A549 (cell line): Measurements from ENCODE around the gene FAM13A. TPM values are rescaled to one million over a fixed set of nuclear protein-coding genes. Genes with fewer than 3 reads are reported as not detected.

Source experiments
- ATAC-seq, 2 experiments: fragments of 200-7000 bp in 1 of 2; fragments of >200 bp in 1 of 2; cut with Nextera tagmentation in 1 of 2; cut with Tn5 transposase in 1 of 2; 3 replicates each; pipeline versions ENCODE4 v1.8.0 to v1.9.1; 2018 to 2020; ENCODE audit warnings: mild to moderate bottlenecking in 1 of 2, moderate library complexity in 1 of 2
- CTCF ChIA-PET: fragments of 300-600 bp; sonication (Branson Sonifier 250); formaldehyde crosslinking; extraction: SDS; loops from one replicate; lab custom pipeline; 2021; ENCODE audit warnings: antibody characterized with exemption, inconsistent platforms; lab: Yijun Ruan, JAX
- POLR2A ChIA-PET: fragments of 350-600 bp; formaldehyde crosslinking; extraction: SDS; loops from one replicate; lab custom pipeline; 2021; ENCODE audit warnings: antibody characterized with exemption, inconsistent platforms; lab: Yijun Ruan, JAX
- DNase-seq, 2 experiments: peaks; one replicate each; pipeline versions ENCODE4 v3.0.0 to v3.0.0-alpha.2; 2011 to 2016; ENCODE audit warnings: low read depth in 1 of 2, low spot score in 1 of 2
- FAIRE-seq: peaks from 2 replicates; lab custom pipeline; 2011; peaks lifted over from hg19 to GRCh38; lab: Jason Lieb, UNC
- H3K27ac ChIP-seq, 2 experiments: fragments of >200 bp; sonication (Bioruptor Twin); formaldehyde crosslinking; 3 replicates each; pipeline ENCODE4 v1.5.1; 2016 to 2017
- H3K4me1 ChIP-seq: fragments of >200 bp; sonication (Bioruptor Twin); formaldehyde crosslinking; 3 replicates; pipeline ENCODE4 v1.6.1; 2016
- H3K4me2 ChIP-seq: fragments of >200 bp; sonication (Bioruptor Twin); formaldehyde crosslinking; 3 replicates; pipeline ENCODE4 v1.6.1; 2016
- H3K4me3 ChIP-seq: fragments of >200 bp; sonication (Bioruptor Twin); formaldehyde crosslinking; 3 replicates; pipeline ENCODE4 v1.5.1; 2016
- H3K9me3 ChIP-seq: fragments of >200 bp; sonication (Bioruptor Twin); formaldehyde crosslinking; 3 replicates; pipeline ENCODE4 v1.6.1; 2016
- BHLHE40 ChIP-seq: IDR thresholded peaks from 2 replicates; pipeline ENCODE4 v1.6.1; 2012; ENCODE audit warnings: low read depth, low read length, inconsistent platforms
- CEBPB ChIP-seq, 2 experiments: fragments of >200 bp in 1 of 2; sonication (Bioruptor Twin) in 1 of 2; formaldehyde crosslinking in 1 of 2; IDR thresholded peaks; 2 replicates each; pipeline ENCODE4 v1.6.1; 2012 to 2016
- EP300 ChIP-seq, 2 experiments: fragments of >200 bp; sonication (Bioruptor Twin); formaldehyde crosslinking; IDR thresholded peaks; 2 replicates in 1 of 2; 3 replicates in 1 of 2; pipeline ENCODE4 v1.6.1; 2016 to 2017
- FOSB ChIP-seq: fragments of 250-450 bp; sonication (Bioruptor Pico); IDR thresholded peaks from 2 replicates; pipeline ENCODE4 v1.5.0; 2020; ENCODE audit warnings: mild to moderate bottlenecking, moderate library complexity
- HOXB13 ChIP-seq: fragments of 250-450 bp; sonication (Bioruptor Pico); IDR thresholded peaks from 2 replicates; pipeline ENCODE4 v1.5.0; 2020; ENCODE audit warnings: low read depth, mild to moderate bottlenecking, moderate library complexity
- JUNB ChIP-seq: fragments of >200 bp; sonication (Bioruptor Twin); formaldehyde crosslinking; IDR thresholded peaks from 2 replicates; pipeline ENCODE4 v1.6.1; 2016
- KDM1A ChIP-seq: fragments of 200-600 bp; sonication (generic); IDR thresholded peaks from 2 replicates; pipeline ENCODE4 v1.6.1; 2016; ENCODE audit warnings: low read depth, mild to moderate bottlenecking
- MAFK ChIP-seq: fragments of 450-650 bp; IDR thresholded peaks from 2 replicates; pipeline ENCODE4 v1.6.1; 2014; ENCODE audit not compliant: partially characterized antibody
- MAZ ChIP-seq: fragments of 150-350 bp; IDR thresholded peaks from 2 replicates; pipeline ENCODE4 v1.6.1; 2014; ENCODE audit warnings: antibody characterized with exemption, low read depth, low read length, borderline replicate concordance
- NFE2L2 ChIP-seq: fragments of 150-350 bp; conservative IDR thresholded peaks from 2 replicates; pipeline ENCODE4 v1.6.1; 2014; ENCODE audit warnings: low read length
- NPAS2 ChIP-seq: fragments of 250-450 bp; sonication (Bioruptor Pico); IDR thresholded peaks from 2 replicates; pipeline ENCODE4 v1.8.0; 2022; ENCODE audit warnings: mild to moderate bottlenecking, moderate library complexity, borderline replicate concordance
- PHF8 ChIP-seq: fragments of 200-600 bp; sonication (generic); IDR thresholded peaks from 2 replicates; pipeline ENCODE4 v1.6.1; 2016; ENCODE audit warnings: low read depth, mild to moderate bottlenecking, antibody characterized with exemption, moderate library complexity, borderline replicate concordance
- POLR2AphosphoS2 ChIP-seq: conservative IDR thresholded peaks from 2 replicates; pipeline ENCODE4 v1.6.1; 2012; ENCODE audit warnings: low read length, improper control_type of control experiment, inconsistent platforms
- RARB ChIP-seq: fragments of 250-450 bp; sonication (Bioruptor Pico); IDR thresholded peaks from 2 replicates; pipeline ENCODE4 v1.8.0; 2021; ENCODE audit warnings: mild to moderate bottlenecking, moderate library complexity
- RCOR1 ChIP-seq: fragments of 150-350 bp; IDR thresholded peaks from 2 replicates; pipeline ENCODE4 v1.6.1; 2014; ENCODE audit warnings: antibody characterized with exemption, low read length, low read depth
- RFX5 ChIP-seq: fragments of 450-650 bp; IDR thresholded peaks from 2 replicates; pipeline ENCODE4 v1.7.1; 2014; ENCODE audit warnings: antibody characterized with exemption, mild to moderate bottlenecking, moderate library complexity
- RNF2 ChIP-seq: fragments of 200-600 bp; sonication (generic); IDR thresholded peaks from 2 replicates; pipeline ENCODE4 v1.6.1; 2016; ENCODE audit warnings: low read depth, mild to moderate bottlenecking, antibody characterized with exemption, moderate library complexity, borderline replicate concordance
- SREBF2 ChIP-seq: fragments of 450-650 bp; IDR thresholded peaks from 2 replicates; pipeline ENCODE4 v1.6.1; 2014; ENCODE audit warnings: mild to moderate bottlenecking, moderate library complexity
- TP53 ChIP-seq: fragments of 250-450 bp; sonication (Bioruptor Pico); IDR thresholded peaks from 2 replicates; pipeline ENCODE4 v1.5.0; 2021; ENCODE audit warnings: mild to moderate bottlenecking, moderate library complexity
- ZNF302 ChIP-seq: fragments of 250-450 bp; sonication (Bioruptor Pico); IDR thresholded peaks from 2 replicates; pipeline ENCODE4 v1.9.0; 2021; ENCODE audit warnings: inconsistent platforms, mild to moderate bottlenecking, moderate library complexity
- ZSCAN20 ChIP-seq: fragments of 250-450 bp; sonication (Bioruptor Pico); IDR thresholded peaks from 2 replicates; pipeline ENCODE4 v1.8.0; 2022; ENCODE audit warnings: mild to moderate bottlenecking, moderate library complexity
- WGBS: methylation state at CpG from one replicate; pipeline ENCODE4 v1.1.6; 2017; ENCODE audit errors: missing lambda C conversion rate; 5-methylcytosine and 5-hydroxymethylcytosine counted together
- polyA plus RNA-seq, 4 experiments: library from polyadenylated mRNA; depleted of rRNA in 3 of 4; stranded (reverse); fragments of >200 nt; fragmentation: RNase III in 1 of 4; extraction: RNeasy Plus Mini Kit Qiagen cat#74134 plus additional on column Dnase treatment in 1 of 4; gene quantifications; 2 replicates in 3 of 4; 3 replicates in 1 of 4; pipeline ENCODE4 v1.2.3, GENCODE V29; 2011 to 2017
- TF ChIP-seq, protein P1 (sequence below): fragments of >200 bp; sonication (Bioruptor Twin); formaldehyde crosslinking; IDR thresholded peaks from 3 replicates; pipeline ENCODE4 v1.5.1; 2016
- TF ChIP-seq, protein P2 (sequence below): IDR thresholded peaks from 2 replicates; pipeline ENCODE4 v1.6.1; 2012

The FAM13A gene
- polyA plus RNA-seq, 2 of the 4 experiments (the other 2 are of a cell fraction) = 6.5 to 22.0 TPM

DNA sequence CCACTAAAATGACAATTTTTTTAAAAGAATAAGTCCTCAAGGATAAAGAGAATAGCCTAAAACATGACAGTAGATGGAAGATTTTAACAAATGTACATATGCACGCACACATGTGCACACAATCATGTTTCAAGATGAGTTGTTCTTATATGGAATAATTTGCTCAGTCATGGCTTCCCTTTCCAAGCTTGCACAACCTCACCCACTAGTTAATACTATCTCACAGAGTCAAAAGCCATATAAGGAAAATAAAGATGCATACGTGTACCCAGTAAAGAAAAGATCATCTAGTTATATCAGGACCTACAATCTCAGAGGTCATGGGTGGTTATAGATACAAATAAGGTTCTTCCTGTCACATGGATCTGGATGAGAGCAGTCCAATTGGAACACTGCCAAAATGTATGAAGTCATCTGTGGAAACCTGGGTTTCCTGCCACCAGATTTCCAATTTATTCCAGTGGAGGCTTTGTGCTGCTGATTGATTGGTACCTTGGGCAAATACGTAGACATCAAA, 56.1 kb downstream of the FAM13A start:
- FAIRE-seq = no peak
- H3K4me2 ChIP-seq = peak overlapping the region; percentile 23; the same call in 1 of the 3 replicates
- POLR2A ChIA-PET = no interaction called here
- H3K27ac ChIP-seq = no peak overlapping the region
- TF ChIP-seq PHF8 (no peak), MAFK (peak; percentile 17), ZNF302 (CRISPR knock-in tag) (no peak), NFE2L2 (peak; percentile 65), FOSB (CRISPR knock-in tag) (no peak), POLR2AphosphoS2 (no peak)
- TF ChIP-seq, all 56 proteins: peak for 2
- Histone ChIP-seq H3K4me1 (peaks cover 13% of the 10 kb centered on the region), H3K4me3 (no peak overlapping the region), H3K9me3 (no peaks in the 10 kb centered on the region)
- ATAC-seq (peak in 1 of 2 experiments; percentile 58; a peak in 3 of 6 replicates), DNase-seq (peak; percentile 1 to 60)
- 68% methylated on average over 3 of the region's 3 CpGs for WGBS
- CTCF ChIA-PET = no interaction called here

DNA sequence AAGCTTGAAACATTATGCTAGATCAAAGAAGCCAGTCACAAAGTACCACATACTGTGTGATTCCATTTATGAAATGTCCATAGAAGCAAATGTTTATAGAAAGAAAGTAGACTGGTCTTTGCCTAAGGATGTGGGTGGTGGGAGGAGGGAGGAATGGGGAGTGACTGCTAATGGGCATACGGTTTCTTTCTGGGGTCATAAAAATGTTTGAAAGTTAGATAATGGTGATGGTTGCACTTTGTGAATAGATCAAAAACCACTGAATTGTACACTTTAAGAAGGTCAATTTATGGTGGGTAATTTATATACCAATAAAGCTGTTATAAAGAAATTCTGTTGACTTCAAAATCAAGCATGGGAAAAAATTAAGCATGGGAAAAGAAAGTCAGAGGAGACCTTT, 56.6 kb downstream of the FAM13A start:
- Histone ChIP-seq H3K4me3 (no peak overlapping the region), H3K4me1 (peaks cover 13% of the 10 kb centered on the region)
- POLR2A ChIA-PET = no interaction called here
- TF ChIP-seq SREBF2 (no peak), RNF2 (no peak), BHLHE40 (no peak), HOXB13 (CRISPR knock-in tag) (no peak), MAZ (no peak), NFE2L2 (no peak), KDM1A (no peak), NPAS2 (CRISPR knock-in tag) (no peak), TP53 (CRISPR knock-in tag) (no peak), JUNB (no peak), CEBPB (IDR thresholded peaks at IDR 0.05) (no peak), RARB (CRISPR knock-in tag) (no peak), ZSCAN20 (CRISPR knock-in tag) (no peak), RCOR1 (no peak), ZNF302 (CRISPR knock-in tag) (no peak), EP300 (IDR thresholded peaks at IDR 0.05) (no peak), RFX5 (no peak)
- TF ChIP-seq, protein P1, sequence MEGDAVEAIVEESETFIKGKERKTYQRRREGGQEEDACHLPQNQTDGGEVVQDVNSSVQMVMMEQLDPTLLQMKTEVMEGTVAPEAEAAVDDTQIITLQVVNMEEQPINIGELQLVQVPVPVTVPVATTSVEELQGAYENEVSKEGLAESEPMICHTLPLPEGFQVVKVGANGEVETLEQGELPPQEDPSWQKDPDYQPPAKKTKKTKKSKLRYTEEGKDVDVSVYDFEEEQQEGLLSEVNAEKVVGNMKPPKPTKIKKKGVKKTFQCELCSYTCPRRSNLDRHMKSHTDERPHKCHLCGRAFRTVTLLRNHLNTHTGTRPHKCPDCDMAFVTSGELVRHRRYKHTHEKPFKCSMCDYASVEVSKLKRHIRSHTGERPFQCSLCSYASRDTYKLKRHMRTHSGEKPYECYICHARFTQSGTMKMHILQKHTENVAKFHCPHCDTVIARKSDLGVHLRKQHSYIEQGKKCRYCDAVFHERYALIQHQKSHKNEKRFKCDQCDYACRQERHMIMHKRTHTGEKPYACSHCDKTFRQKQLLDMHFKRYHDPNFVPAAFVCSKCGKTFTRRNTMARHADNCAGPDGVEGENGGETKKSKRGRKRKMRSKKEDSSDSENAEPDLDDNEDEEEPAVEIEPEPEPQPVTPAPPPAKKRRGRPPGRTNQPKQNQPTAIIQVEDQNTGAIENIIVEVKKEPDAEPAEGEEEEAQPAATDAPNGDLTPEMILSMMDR = no peak
- TF ChIP-seq, protein P2, sequence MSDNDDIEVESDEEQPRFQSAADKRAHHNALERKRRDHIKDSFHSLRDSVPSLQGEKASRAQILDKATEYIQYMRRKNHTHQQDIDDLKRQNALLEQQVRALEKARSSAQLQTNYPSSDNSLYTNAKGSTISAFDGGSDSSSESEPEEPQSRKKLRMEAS = no peak
- TF ChIP-seq, all 56 proteins: peak for 0
- Histone ChIP-seq H3K4me2 (no peak overlapping the region), H3K9me3 (no peaks in the 10 kb centered on the region), H3K27ac (no peak overlapping the region)
- FAIRE-seq = no peak
- DNase-seq = no peak
- CTCF ChIA-PET = interaction anchor here (1.6 kb wide), 1 partner anchor 22 kb away, joined by 3 read pairs; no protein-coding TSS in a partner anchor
- ATAC-seq = no peak
- 97% methylated on average over 1 of the region's 1 CpG for WGBS

- no peak for TF ChIP-seq CEBPB (IDR thresholded peaks at IDR 0.05)
- TF ChIP-seq, all 56 proteins: peak for 0
- 94% methylated on average over 2 of the region's 2 CpGs for WGBS
- POLR2A ChIA-PET = no interaction called here
Measured at GRCh38 chr4:88999392-88999930, 57.5 kb downstream of the FAM13A start.

More at GRCh38 chr4:88999392-88999930, 57.5 kb downstream of the FAM13A start:
- Histone ChIP-seq H3K4me2 (no peak overlapping the region), H3K9me3 (no peaks in the 10 kb centered on the region), H3K27ac (no peak overlapping the region), H3K4me3 (no peak overlapping the region), H3K4me1 (peaks cover 13% of the 10 kb centered on the region)
- no peak for ATAC-seq
- DNase-seq = no peak
- CTCF ChIA-PET = interaction anchor here (1.6 kb wide), 1 partner anchor 23 kb away, joined by 3 read pairs; no protein-coding TSS in a partner anchor
- FAIRE-seq = no peak
